Endothelial cell of umbilical vein (primary cell): ENCODE results near the gene PARP8. TPM values are rescaled to one million over a fixed set of nuclear protein-coding genes. Genes with fewer than 3 reads are reported as not detected.

ENCODE experiments used
- BruUV-seq: library from RNA; stranded (reverse); fragments of 400-500 nt; replicated peaks from 2 replicates; lab custom pipeline; 2021; lab: Mats Ljungman, UMichigan
- CTCF ChIA-PET: fragments of 300-600, 350-600 bp; sonication (Branson Sonifier 250); formaldehyde crosslinking; loops from one replicate; lab custom pipeline; 2021; ENCODE audit warnings: antibody characterized with exemption, inconsistent platforms; lab: Charles Lee
- POLR2A ChIA-PET: fragments of 300-600, 350-600 bp; sonication (Branson Sonifier 250); formaldehyde crosslinking; loops from one replicate; lab custom pipeline; 2021; ENCODE audit warnings: antibody characterized with exemption, inconsistent platforms; lab: Charles Lee
- DNase-seq: peaks from one replicate; pipeline ENCODE4 v3.0.0-alpha.2; 2011; ENCODE audit warnings: low read depth, low spot score
- FAIRE-seq: peaks from 2 replicates; lab custom pipeline; 2011; peaks lifted over from hg19 to GRCh38; lab: Jason Lieb, UNC
- H2AFZ ChIP-seq: 2 replicates; pipeline ENCODE4 v1.6.0; 2012; ENCODE audit warnings: low read depth, low read length, control low read depth, inconsistent platforms
- H3K27ac ChIP-seq: 2 replicates; pipeline ENCODE4 v1.5.1; 2011; ENCODE audit warnings: low read depth, mild to moderate bottlenecking, control low read depth, low read length, moderate library complexity; ENCODE audit not compliant: insufficient read depth
- H3K27me3 ChIP-seq, 2 experiments: 2 replicates each; pipeline versions ENCODE4 v1.6.0 to v1.6.1; 2011; ENCODE audit warnings: low read length in 2 of 2, mixed read lengths in 1 of 2; ENCODE audit not compliant: control insufficient read depth in 2 of 2, insufficient read depth in 2 of 2
- H3K36me3 ChIP-seq, 2 experiments: 2 replicates in 1 of 2; 3 replicates in 1 of 2; pipeline ENCODE4 v1.5.1; 2011; ENCODE audit warnings: low read length in 2 of 2, mild to moderate bottlenecking in 1 of 2, moderate library complexity in 1 of 2; ENCODE audit not compliant: control insufficient read depth in 2 of 2, insufficient read depth in 2 of 2; ENCODE audit errors: extremely low read depth in 1 of 2
- H3K4me1 ChIP-seq: 3 replicates; pipeline ENCODE4 v1.5.1; 2011; ENCODE audit warnings: mild to moderate bottlenecking, low read length; ENCODE audit not compliant: control insufficient read depth, insufficient read depth; ENCODE audit errors: extremely low read depth
- H3K4me2 ChIP-seq: 2 replicates; pipeline ENCODE4 v1.6.1; 2011; ENCODE audit warnings: low read length, control low read depth, mixed read lengths; ENCODE audit not compliant: insufficient read depth
- H3K4me3 ChIP-seq, 3 experiments: fragments of 200-600 bp in 1 of 3; sonication (generic), shearing (Covaris generic) in 1 of 3; replicated peaks in 1 of 3; 2 replicates each; pipeline ENCODE4 v1.5.1; 2011 to 2016; ENCODE audit warnings: control low read depth in 3 of 3, low read length in 3 of 3, mild to moderate bottlenecking in 2 of 3, inconsistent platforms in 1 of 3, low read depth in 1 of 3, moderate library complexity in 1 of 3; ENCODE audit not compliant: insufficient read depth in 1 of 3
- H3K79me2 ChIP-seq: 2 replicates; pipeline ENCODE4 v1.6.0; 2012; ENCODE audit warnings: low read length, inconsistent platforms; ENCODE audit not compliant: control insufficient read depth, insufficient read depth
- H3K9ac ChIP-seq: replicated peaks from 2 replicates; pipeline ENCODE3; 2011; ENCODE audit warnings: low read length, control low read depth; ENCODE audit not compliant: insufficient read depth; ENCODE audit errors: extremely low read depth
- H3K9me1 ChIP-seq: replicated peaks from 3 replicates; pipeline ENCODE4 v1.6.0; 2011; ENCODE audit warnings: mild to moderate bottlenecking, low read length; ENCODE audit not compliant: control insufficient read depth, insufficient read depth; ENCODE audit errors: extremely low read depth
- H3K9me3 ChIP-seq: replicated peaks from 2 replicates; pipeline ENCODE4 v1.5.1; 2012; ENCODE audit warnings: low read length, inconsistent platforms; ENCODE audit not compliant: control insufficient read depth, insufficient read depth
- H4K20me1 ChIP-seq: replicated peaks from 2 replicates; pipeline ENCODE3; 2011; ENCODE audit warnings: mild to moderate bottlenecking, low read length; ENCODE audit not compliant: control insufficient read depth, insufficient read depth; ENCODE audit errors: extremely low read depth
- CTCF ChIP-seq, 2 donors: IDR thresholded peaks; 1 replicate in 1 of 2; 2 replicates in 1 of 2; pipeline ENCODE4 v1.5.1; 2011; ENCODE audit warnings: low read length in 2 of 2, mild to moderate bottlenecking in 2 of 2, moderate library complexity in 2 of 2, control low read depth in 1 of 2, inconsistent platforms in 1 of 2, low read depth in 1 of 2; ENCODE audit not compliant: insufficient read depth in 1 of 2; ENCODE audit errors: extremely low read depth in 1 of 2
- EZH2 ChIP-seq: IDR thresholded peaks from 2 replicates; pipeline ENCODE4 v1.6.1; 2012; ENCODE audit warnings: borderline replicate concordance, low read depth, mild to moderate bottlenecking, moderate library complexity, low read length, inconsistent platforms; ENCODE audit not compliant: severe bottlenecking
- FOS ChIP-seq: IDR thresholded peaks from 2 replicates; pipeline ENCODE4 v1.6.1; 2011; ENCODE audit warnings: mild to moderate bottlenecking, low read length, moderate library complexity, borderline replicate concordance; ENCODE audit not compliant: insufficient read depth
- GATA2 ChIP-seq: IDR thresholded peaks from 2 replicates; pipeline ENCODE4 v1.7.0; 2011; ENCODE audit warnings: low read depth, mild to moderate bottlenecking, moderate library complexity, mixed read lengths, low read length; ENCODE audit not compliant: insufficient read length, insufficient read depth
- JUN ChIP-seq: IDR thresholded peaks from 2 replicates; pipeline ENCODE4 v1.6.1; 2011; ENCODE audit warnings: borderline replicate concordance, low read depth; ENCODE audit not compliant: insufficient read length, insufficient read depth
- MAX ChIP-seq: IDR thresholded peaks from 2 replicates; pipeline ENCODE4 v1.6.1; 2011; ENCODE audit not compliant: insufficient read depth, insufficient read length
- MYC ChIP-seq: IDR thresholded peaks from one replicate; pipeline ENCODE4 v1.6.1; 2011; ENCODE audit warnings: mild to moderate bottlenecking, low read depth, low read length
- POLR2A ChIP-seq: IDR thresholded peaks from 2 replicates; pipeline ENCODE4 v1.6.1; 2012; ENCODE audit warnings: low read depth, mild to moderate bottlenecking, control low read depth, low read length
- POLR2AphosphoS5 ChIP-seq: IDR thresholded peaks from 2 replicates; pipeline ENCODE4 v1.6.1; 2012; ENCODE audit warnings: low read depth, mild to moderate bottlenecking, control low read depth, low read length, moderate library complexity; ENCODE audit not compliant: insufficient read depth
- dilution Hi-C: fragments of 300-500 bp; cut with MboI; formaldehyde crosslinking; loops from one replicate; pipeline ENCODE4 v1.15.0; 2019; ENCODE audit warnings: low sequenced_read_pairs; ENCODE audit not compliant: extremely low pct_ligation_motif_present
- intact Hi-C: fragments of 100-400 bp; cut with micrococcal nuclease; formaldehyde crosslinking; loops from one replicate; pipeline ENCODE4 v1.10.0; 2022
- polyA plus RNA-seq, 4 experiments: library from polyadenylated mRNA; depleted of rRNA in 3 of 4; stranded (reverse) in 3 of 4; unstranded in 1 of 4; fragments of >200 nt; gene quantifications; 2 replicates each; pipeline versions ENCODE4 v1.2.1 to v1.2.3, GENCODE V29; 2011 to 2012; ENCODE audit warnings: missing spikeins in 1 of 4
- total RNA-seq: library from RNA; stranded (reverse); gene quantifications from 2 replicates; pipeline ENCODE4 v1.2.3, GENCODE V29; 2021

PARP8 gene
- total and polyA plus RNA-seq, 2 donors (not counting 3 experiments of a cell fraction or from before 2014, with no cell fraction given): 0.03 to 0.60 TPM

DNA sequence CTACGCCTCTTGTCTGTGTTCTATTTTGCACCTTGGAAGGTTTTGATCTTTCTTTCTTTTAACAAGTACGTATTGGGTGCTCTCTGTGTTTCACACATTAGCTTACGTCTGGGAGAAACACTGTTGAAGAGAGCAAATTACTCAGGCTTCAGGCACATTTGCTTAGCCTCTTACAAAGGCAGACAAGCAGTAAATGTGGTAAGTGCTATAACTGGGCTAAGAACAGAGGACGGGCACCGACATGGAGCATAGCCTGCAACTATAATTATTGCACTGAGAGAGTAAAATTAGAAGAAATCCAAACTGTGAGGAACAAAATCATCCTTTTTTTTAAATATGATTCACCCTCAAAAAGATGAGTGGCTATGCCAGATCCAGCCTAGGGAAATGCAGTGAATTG lies 9.4 kb upstream of the PARP8 start:
- Histone ChIP-seq H3K9ac (no peak overlapping the region), H3K4me3 (no peak overlapping the region), H3K27me3 (no peaks in the 10 kb centered on the region), H3K4me2 (no peak overlapping the region), H3K27ac (no peak overlapping the region), H3K36me3 (no peaks in the 10 kb centered on the region), H3K9me3 (no peaks in the 10 kb centered on the region), H3K9me1 (no peaks in the 10 kb centered on the region), H4K20me1 (no peaks in the 10 kb centered on the region), H2AFZ (no peak overlapping the region), H3K79me2 (no peaks in the 10 kb centered on the region), H3K4me1 (no peaks in the 10 kb centered on the region)
- no peak for TF ChIP-seq CTCF (IDR thresholded peaks at IDR 0.05; ENCODE audit: extremely low read depth in 1 of 2, insufficient read depth in 1 of 2, low read depth in 1 of 2, low read length in 2 of 2)
- no peak for TF ChIP-seq MAX
- TF ChIP-seq POLR2AphosphoS5: no peak
- no peak for TF ChIP-seq JUN
- no peak for TF ChIP-seq FOS
- no peak for TF ChIP-seq POLR2A
- no peak for TF ChIP-seq GATA2
- TF ChIP-seq EZH2: no peak
- TF ChIP-seq MYC: no peak
- CTCF ChIA-PET: no interaction called here
- POLR2A ChIA-PET: no interaction called here
- FAIRE-seq (no peak), DNase-seq (no peak)
- intact Hi-C loops: no loop called here
- dilution Hi-C loops: no loop called here
- BruUV-seq: no TSS peak
